DND-41 (cell line): ENCODE data around the gene CCL11.

Experiments used
- ATAC-seq: fragments of 200-7000 bp; cut with Tn5 transposase; 3 replicates; pipeline ENCODE4 v1.9.1; 2021; ENCODE audit warnings: low read depth; ENCODE audit not compliant: insufficient read depth
- DNase-seq: peaks from one replicate; pipeline ENCODE4 v3.0.0-alpha.2; 2020
- H2AFZ ChIP-seq: 2 replicates; pipeline ENCODE4 v1.6.0; 2012; ENCODE audit warnings: low read depth, low read length
- H3K27ac ChIP-seq: 2 replicates; pipeline ENCODE4 v1.5.1; 2012; ENCODE audit warnings: low read length, inconsistent platforms
- H3K27me3 ChIP-seq: fragments of 200-600 bp; sonication (generic); 2 replicates; pipeline ENCODE4 v1.6.0; 2012; ENCODE audit warnings: low read length, mild to moderate bottlenecking, inconsistent platforms; ENCODE audit not compliant: insufficient read depth, poor library complexity
- H3K36me3 ChIP-seq: 2 replicates; pipeline ENCODE4 v1.5.1; 2012; ENCODE audit warnings: low read length, inconsistent platforms; ENCODE audit not compliant: insufficient read depth
- H3K4me1 ChIP-seq: 2 replicates; pipeline ENCODE4 v1.5.1; 2012; ENCODE audit warnings: mild to moderate bottlenecking, low read length; ENCODE audit not compliant: insufficient read depth
- H3K4me2 ChIP-seq: 2 replicates; pipeline ENCODE4 v1.6.0; 2012; ENCODE audit warnings: mild to moderate bottlenecking, moderate library complexity, low read length, inconsistent platforms; ENCODE audit not compliant: insufficient read depth
- H3K4me3 ChIP-seq, 2 experiments: fragments of 200-600 bp in 1 of 2; shearing (Covaris generic) in 1 of 2; 2 replicates each; pipeline ENCODE4 v1.5.1; 2012 to 2016; ENCODE audit warnings: inconsistent platforms in 2 of 2, low read length in 2 of 2, mild to moderate bottlenecking in 2 of 2, low read depth in 1 of 2, moderate library complexity in 1 of 2
- H3K79me2 ChIP-seq: 2 replicates; pipeline ENCODE4 v1.6.0; 2012; ENCODE audit warnings: low read length, inconsistent platforms; ENCODE audit not compliant: insufficient read depth
- H3K9ac ChIP-seq: 2 replicates; pipeline ENCODE4 v1.6.0; 2012; ENCODE audit warnings: low read depth, mild to moderate bottlenecking, inconsistent platforms, low read length, moderate library complexity
- H3K9me3 ChIP-seq: 2 replicates; pipeline ENCODE4 v1.5.1; 2012; ENCODE audit warnings: low read length, moderate library complexity, mild to moderate bottlenecking, inconsistent platforms; ENCODE audit not compliant: insufficient read depth, severe bottlenecking
- H4K20me1 ChIP-seq: 2 replicates; pipeline ENCODE4 v1.6.0; 2012; ENCODE audit warnings: low read length; ENCODE audit not compliant: insufficient read depth
- EZH2 ChIP-seq: IDR thresholded peaks from 3 replicates; pipeline ENCODE4 v1.6.1; 2012; ENCODE audit warnings: borderline replicate concordance, low read depth, mild to moderate bottlenecking, moderate library complexity, low read length, inconsistent platforms; ENCODE audit not compliant: severe bottlenecking
- TF ChIP-seq, protein P1 (sequence below): IDR thresholded peaks from 2 replicates; pipeline ENCODE4 v1.5.1; 2012; ENCODE audit warnings: borderline replicate concordance, low read length, moderate library complexity, mild to moderate bottlenecking; ENCODE audit not compliant: poor library complexity, severe bottlenecking; ENCODE audit errors: extremely low read depth

CCL11 gene

DNA sequence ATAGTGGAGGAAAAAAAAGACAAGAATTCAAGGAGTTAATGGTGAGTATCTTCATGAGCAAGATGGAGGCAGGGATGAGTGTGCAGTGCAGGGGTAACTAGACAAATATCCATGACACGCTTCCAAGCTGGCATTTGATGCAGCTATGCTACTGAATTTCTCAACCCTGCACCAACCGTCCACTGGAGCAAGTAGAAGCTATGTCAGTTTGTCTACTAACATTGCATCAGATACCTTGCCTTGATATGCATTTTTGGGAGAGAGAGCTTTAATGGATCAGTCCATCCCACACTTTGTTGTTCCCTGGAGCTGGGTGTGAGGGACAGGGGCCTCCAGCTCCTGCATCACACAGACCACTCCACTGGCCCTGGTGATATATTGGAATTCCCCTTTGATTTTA is 16.4 kb downstream of the CCL11 start:
- no peak for DNase-seq
- no peaks in the 10 kb centered on the region for H3K27me3 ChIP-seq
- ATAC-seq = no peak
- H3K36me3 ChIP-seq = no peaks in the 10 kb centered on the region
- H2AFZ ChIP-seq = no peak overlapping the region
- no peaks in the 10 kb centered on the region for H4K20me1 ChIP-seq
- no peak overlapping the region for H3K9ac ChIP-seq
- H3K4me3 ChIP-seq = no peak overlapping the region
- no peaks in the 10 kb centered on the region for H3K9me3 ChIP-seq
- no peaks in the 10 kb centered on the region for H3K79me2 ChIP-seq
- TF ChIP-seq, protein P1, sequence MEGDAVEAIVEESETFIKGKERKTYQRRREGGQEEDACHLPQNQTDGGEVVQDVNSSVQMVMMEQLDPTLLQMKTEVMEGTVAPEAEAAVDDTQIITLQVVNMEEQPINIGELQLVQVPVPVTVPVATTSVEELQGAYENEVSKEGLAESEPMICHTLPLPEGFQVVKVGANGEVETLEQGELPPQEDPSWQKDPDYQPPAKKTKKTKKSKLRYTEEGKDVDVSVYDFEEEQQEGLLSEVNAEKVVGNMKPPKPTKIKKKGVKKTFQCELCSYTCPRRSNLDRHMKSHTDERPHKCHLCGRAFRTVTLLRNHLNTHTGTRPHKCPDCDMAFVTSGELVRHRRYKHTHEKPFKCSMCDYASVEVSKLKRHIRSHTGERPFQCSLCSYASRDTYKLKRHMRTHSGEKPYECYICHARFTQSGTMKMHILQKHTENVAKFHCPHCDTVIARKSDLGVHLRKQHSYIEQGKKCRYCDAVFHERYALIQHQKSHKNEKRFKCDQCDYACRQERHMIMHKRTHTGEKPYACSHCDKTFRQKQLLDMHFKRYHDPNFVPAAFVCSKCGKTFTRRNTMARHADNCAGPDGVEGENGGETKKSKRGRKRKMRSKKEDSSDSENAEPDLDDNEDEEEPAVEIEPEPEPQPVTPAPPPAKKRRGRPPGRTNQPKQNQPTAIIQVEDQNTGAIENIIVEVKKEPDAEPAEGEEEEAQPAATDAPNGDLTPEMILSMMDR = no peak
- no peak for TF ChIP-seq EZH2
- H3K4me2 ChIP-seq = no peak overlapping the region
- H3K4me1 ChIP-seq = no peaks in the 10 kb centered on the region
- H3K27ac ChIP-seq = no peak overlapping the region

DNA sequence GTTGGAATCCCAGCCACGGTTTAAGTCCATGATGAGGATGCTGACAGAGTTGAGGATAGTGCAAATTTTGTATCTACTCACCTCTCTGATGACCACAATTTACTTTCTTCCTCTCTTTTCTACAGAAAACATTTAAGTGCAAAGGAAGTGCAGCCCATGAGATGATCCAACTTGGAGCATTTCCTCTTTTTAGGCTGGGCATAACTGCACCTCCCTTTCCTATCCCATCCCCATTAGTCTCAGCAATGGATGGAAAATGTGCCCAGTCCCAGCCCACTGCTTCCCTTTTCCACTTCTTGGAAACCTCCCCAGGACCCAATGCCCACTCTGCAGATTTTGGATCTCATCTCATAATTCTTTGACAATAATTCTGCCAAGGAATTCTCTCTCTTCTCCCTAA is 17.1 kb downstream of the CCL11 start:
- Histone ChIP-seq H3K4me2 (no peak overlapping the region), H3K27ac (no peak overlapping the region), H2AFZ (no peak overlapping the region), H3K27me3 (no peaks in the 10 kb centered on the region), H3K4me1 (no peaks in the 10 kb centered on the region), H3K9me3 (no peaks in the 10 kb centered on the region), H3K4me3 (no peak overlapping the region), H3K79me2 (no peaks in the 10 kb centered on the region), H4K20me1 (no peaks in the 10 kb centered on the region), H3K36me3 (no peaks in the 10 kb centered on the region), H3K9ac (no peak overlapping the region)
- ATAC-seq = no peak
- no peak for DNase-seq
- no peak for TF ChIP-seq EZH2
- TF ChIP-seq, protein P1 = no peak

DNA sequence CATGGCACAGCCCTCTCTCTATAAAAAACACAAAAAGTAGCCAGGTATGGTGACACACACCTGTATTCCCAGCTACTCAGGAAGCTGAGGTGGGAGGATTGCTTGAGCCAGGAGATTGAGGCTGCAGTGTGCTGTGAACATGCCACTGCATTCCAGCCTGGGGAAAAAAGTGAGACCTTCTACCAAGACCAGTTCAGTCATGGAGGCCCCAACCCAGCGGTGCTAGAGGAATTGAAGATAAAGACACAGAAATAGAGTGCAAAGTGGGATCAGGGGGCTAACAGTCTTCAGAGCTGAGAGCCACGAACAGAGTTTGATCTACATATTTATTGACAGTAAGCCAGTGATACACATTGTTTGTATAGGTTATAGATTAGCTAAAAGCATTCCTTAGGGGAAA is 18.1 kb downstream of the CCL11 start:
- no peak overlapping the region for H3K4me3 ChIP-seq
- TF ChIP-seq, protein P1 = no peak
- no peak for TF ChIP-seq EZH2
- ATAC-seq (no peak), DNase-seq (no peak)
- H3K27ac ChIP-seq = no peak overlapping the region
- no peaks in the 10 kb centered on the region for H3K36me3 ChIP-seq
- no peaks in the 10 kb centered on the region for H4K20me1 ChIP-seq
- no peaks in the 10 kb centered on the region for H3K9me3 ChIP-seq
- H3K4me1 ChIP-seq = no peaks in the 10 kb centered on the region
- H2AFZ ChIP-seq = no peak overlapping the region
- no peaks in the 10 kb centered on the region for H3K79me2 ChIP-seq
- H3K9ac ChIP-seq = no peak overlapping the region
- H3K4me2 ChIP-seq = no peak overlapping the region
- H3K27me3 ChIP-seq = no peaks in the 10 kb centered on the region

DNA sequence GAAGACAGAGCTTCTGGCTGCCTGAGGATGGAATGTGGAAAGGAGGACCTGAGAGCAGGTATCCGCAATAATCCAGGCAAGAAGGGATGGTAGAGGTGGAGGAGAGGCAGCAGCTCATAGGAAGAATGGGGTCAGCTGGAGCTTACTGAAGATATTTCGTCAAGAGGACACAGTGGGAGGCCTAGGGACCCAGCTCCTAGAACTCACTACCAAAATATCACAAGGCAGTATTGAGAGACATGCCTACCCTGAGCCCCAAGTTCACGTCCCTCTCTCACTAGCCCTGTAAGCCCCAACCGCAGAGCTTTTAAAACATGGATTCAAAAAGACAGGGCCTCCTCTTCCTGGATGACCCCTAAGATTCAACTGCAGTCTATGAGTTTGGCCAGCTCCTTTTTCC is 19.5 kb downstream of the CCL11 start:
- TF ChIP-seq EZH2 = no peak
- TF ChIP-seq, protein P1 = no peak
- no peaks in the 10 kb centered on the region for H3K4me1 ChIP-seq
- H3K27ac ChIP-seq = no peak overlapping the region
- H3K9ac ChIP-seq = no peak overlapping the region
- H4K20me1 ChIP-seq = no peaks in the 10 kb centered on the region
- H3K4me2 ChIP-seq = no peak overlapping the region
- no peak overlapping the region for H3K4me3 ChIP-seq
- ATAC-seq = no peak
- no peak overlapping the region for H2AFZ ChIP-seq
- no peak for DNase-seq
- no peaks in the 10 kb centered on the region for H3K27me3 ChIP-seq
- H3K36me3 ChIP-seq = no peaks in the 10 kb centered on the region
- no peaks in the 10 kb centered on the region for H3K9me3 ChIP-seq
- H3K79me2 ChIP-seq = no peaks in the 10 kb centered on the region
